Thyroid gland (tissue), 4 donors: Measurements from ENCODE around the gene GAMT. TPM values are rescaled to one million over a fixed set of nuclear protein-coding genes. Genes with fewer than 3 reads are reported as not detected.

Experiments used
- DNase-seq, 2 donors: peaks; one replicate each; pipeline ENCODE4 v3.0.0-alpha.2; 2019
- H3K27ac ChIP-seq, 3 donors: fragments of 200-600 bp; sonication (generic); 1 replicate in 2 of 3; 2 replicates in 1 of 3; pipeline ENCODE4 v1.5.1; 2016 to 2019; ENCODE audit warnings: mild to moderate bottlenecking in 1 of 3, moderate library complexity in 1 of 3
- H3K27me3 ChIP-seq: fragments of 200-600 bp; sonication (generic); one replicate; pipeline ENCODE4 v1.5.1; 2019
- H3K36me3 ChIP-seq, 2 donors: fragments of 200-600 bp; sonication (generic); one replicate each; pipeline ENCODE4 v1.5.1; 2016 to 2019
- H3K4me1 ChIP-seq, 2 donors: fragments of 200-600 bp; sonication (generic); one replicate each; pipeline ENCODE4 v1.5.1; 2017 to 2019
- H3K4me3 ChIP-seq, 3 donors: fragments of 200-600 bp; sonication (generic); replicated peaks in 1 of 3; 1 replicate in 2 of 3; 2 replicates in 1 of 3; pipeline ENCODE4 v1.5.1; 2016; ENCODE audit warnings: mild to moderate bottlenecking in 1 of 3
- H3K9me3 ChIP-seq: fragments of 200-600 bp; sonication (generic); one replicate; pipeline ENCODE4 v1.5.1; 2017
- CTCF ChIP-seq, 6 experiments: fragments of 200-600 bp in 3 of 6; fragments of 450-650 bp in 3 of 6; sonication (generic) in 3 of 6; IDR thresholded peaks; one replicate each; pipeline ENCODE4 v1.5.1; 2016 to 2019; ENCODE audit warnings: antibody characterized with exemption in 6 of 6, mild to moderate bottlenecking in 2 of 6, inconsistent platforms in 1 of 6, moderate library complexity in 1 of 6
- POLR2A ChIP-seq, 2 donors: fragments of 450-650 bp; IDR thresholded peaks; one replicate each; pipeline ENCODE4 v1.6.1; 2017; ENCODE audit warnings: antibody characterized with exemption in 2 of 2, mild to moderate bottlenecking in 2 of 2, moderate library complexity in 1 of 2
- WGBS, 2 donors: methylation state at CpG; one replicate each; pipeline ENCODE4 v1.1.5; 2017; 5-methylcytosine and 5-hydroxymethylcytosine counted together
- intact Hi-C: fragments of 100-400 bp; cut with DNase I; formaldehyde crosslinking; loops from one replicate; pipeline ENCODE4 v1.15.1; 2023
- total RNA-seq, 4 donors: library from RNA; depleted of rRNA; stranded (reverse); fragments of >200 nt; gene quantifications; one replicate each; pipeline ENCODE4 v1.2.3, GENCODE V29; 2016

The GAMT gene
- total RNA-seq, 4 donors from 2014 or later = 22.2 to 39.5 (median 29.1) TPM

GRCh38 chr19:1432507-1432887 is 31.2 kb upstream of the GAMT start:
- peaks cover 56 to 62% of the 10 kb centered on the region in 2 donors for H3K36me3 ChIP-seq
- no peak for DNase-seq
- no peak overlapping the region for H3K27ac ChIP-seq
- 94 to 96% methylated on average over 16 of the region's 16 CpGs for WGBS, 2 donors
- intact Hi-C loops = no loop called here
- no peaks in the 10 kb centered on the region for H3K4me1 ChIP-seq
- H3K9me3 ChIP-seq = no peaks in the 10 kb centered on the region
- H3K27me3 ChIP-seq = no peaks in the 10 kb centered on the region
- TF ChIP-seq CTCF (IDR thresholded peaks at IDR 0.05) (no peak), POLR2A (IDR thresholded peaks at IDR 0.05) (no peak)
- no peak overlapping the region for H3K4me3 ChIP-seq

GRCh38 chr19:1431759-1432506 is 30.6 kb upstream of the GAMT start:
- Histone ChIP-seq H3K4me1 (no peaks in the 10 kb centered on the region), H3K4me3 (no peak overlapping the region), H3K36me3 (peaks cover 56 to 64% of the 10 kb centered on the region in 2 donors), H3K27ac (no peak overlapping the region), H3K9me3 (no peaks in the 10 kb centered on the region), H3K27me3 (no peaks in the 10 kb centered on the region)
- no peak for DNase-seq
- intact Hi-C loops = no loop called here
- TF ChIP-seq POLR2A (IDR thresholded peaks at IDR 0.05) (no peak), CTCF (IDR thresholded peaks at IDR 0.05) (no peak)
- 82 to 92% methylated on average over 8 to 20 of the region's 24 CpGs for WGBS, 2 donors

- intact Hi-C loops = no loop called here
- H3K27me3 ChIP-seq = no peaks in the 10 kb centered on the region
- no peak for TF ChIP-seq CTCF (IDR thresholded peaks at IDR 0.05)
- TF ChIP-seq POLR2A (IDR thresholded peaks at IDR 0.05) = no peak
- H3K9me3 ChIP-seq = no peaks in the 10 kb centered on the region
- no peak overlapping the region for H3K4me3 ChIP-seq
- peaks cover 61 to 65% of the 10 kb centered on the region in 2 donors for H3K36me3 ChIP-seq
- no peak for DNase-seq
- no peaks in the 10 kb centered on the region for H3K4me1 ChIP-seq
- no peak overlapping the region for H3K27ac ChIP-seq
- WGBS, 2 donors = 88 to 91% methylated on average over 8 to 13 of the region's 14 CpGs
Observed at GRCh38 chr19:1430246-1430645, 28.9 kb upstream of the GAMT start.

GRCh38 chr19:1429750-1430149 is 28.4 kb upstream of the GAMT start:
- Histone ChIP-seq H3K27ac (no peak overlapping the region), H3K27me3 (no peaks in the 10 kb centered on the region), H3K9me3 (no peaks in the 10 kb centered on the region), H3K4me1 (no peaks in the 10 kb centered on the region), H3K36me3 (peaks cover 65 to 67% of the 10 kb centered on the region in 2 donors), H3K4me3 (no peak overlapping the region)
- intact Hi-C loops = no loop called here
- WGBS, 2 donors = 86 to 88% methylated on average over 10 to 13 of the region's 14 CpGs
- TF ChIP-seq POLR2A (IDR thresholded peaks at IDR 0.05) (no peak), CTCF (IDR thresholded peaks at IDR 0.05) (no peak)
- no peak for DNase-seq

GRCh38 chr19:1428738-1429391 is 27.5 kb upstream of the GAMT start:
- TF ChIP-seq CTCF (IDR thresholded peaks at IDR 0.05) (no peak), POLR2A (IDR thresholded peaks at IDR 0.05) (no peak)
- Histone ChIP-seq H3K27ac (no peak overlapping the region), H3K9me3 (no peaks in the 10 kb centered on the region), H3K27me3 (no peaks in the 10 kb centered on the region), H3K36me3 (peaks cover 59 to 63% of the 10 kb centered on the region in 2 donors), H3K4me3 (no peak overlapping the region), H3K4me1 (no peaks in the 10 kb centered on the region)
- intact Hi-C loops = no loop called here
- DNase-seq = no peak
- WGBS, 2 donors = 88 to 92% methylated on average over 22 of the region's 41 CpGs
